ENCODE data around the gene TUFT1. TPM values are rescaled to one million over a fixed set of nuclear protein-coding genes. Genes with fewer than 3 reads are reported as not detected.

Gene TUFT1
- total RNA-seq, 1 experiment from 2014 or later: 7.9 TPM

DNA sequence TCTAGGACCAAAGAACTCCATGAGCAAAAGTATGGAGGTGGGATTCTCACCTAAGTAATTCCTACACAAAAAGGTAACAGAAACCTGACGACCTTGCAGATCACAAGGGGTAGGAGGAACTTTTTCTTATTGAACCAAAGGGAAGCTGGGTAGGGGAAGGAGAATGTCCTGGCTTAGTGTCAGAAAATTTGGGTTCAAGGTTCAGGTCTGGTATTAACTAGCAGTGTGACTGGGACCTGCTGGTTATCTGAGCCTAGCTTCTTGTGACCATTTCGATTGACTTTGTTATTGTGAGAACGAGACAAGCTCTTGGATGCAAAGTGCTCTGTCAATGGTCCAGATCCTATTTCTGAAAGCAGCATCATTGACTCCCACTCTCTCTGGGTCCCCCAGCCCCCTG lies 66.7 kb downstream of the TUFT1 start:
- no peak for DNase-seq (ENCODE audit: low spot score)
- ChIA-PET POLR2A (no interaction called here), CTCF (interaction anchor here (1.4 kb wide), 1 partner anchor 13 kb away, joined by 3 read pairs; no protein-coding TSS in a partner anchor)
- Mint-ChIP-seq H3K36me3 (no peaks in the 10 kb centered on the region), H3K4me3 (no peak overlapping the region), H3K4me1 (peaks cover 7% of the 10 kb centered on the region; the same call in 1 of the 2 replicates), H3K27me3 (ENCODE audit: low read depth) (peaks cover 8% of the 10 kb centered on the region), H3K9me3 (no peaks in the 10 kb centered on the region), H3K27ac (no peak overlapping the region)
- ATAC-seq: no peak
- TF ChIP-seq KAT7 (CRISPR knock-in tag; IDR thresholded peaks at IDR 0.05; ENCODE audit: borderline replicate concordance) (no peak), GTF2I (CRISPR knock-in tag; conservative IDR thresholded peaks at IDR 0.05) (no peak), ESRRA (CRISPR knock-in tag; IDR thresholded peaks at IDR 0.05; ENCODE audit: borderline replicate concordance) (no peak), ELF4 (CRISPR knock-in tag; IDR thresholded peaks at IDR 0.05; ENCODE audit: low read depth) (no peak)
- TF ChIP-seq, protein P1, sequence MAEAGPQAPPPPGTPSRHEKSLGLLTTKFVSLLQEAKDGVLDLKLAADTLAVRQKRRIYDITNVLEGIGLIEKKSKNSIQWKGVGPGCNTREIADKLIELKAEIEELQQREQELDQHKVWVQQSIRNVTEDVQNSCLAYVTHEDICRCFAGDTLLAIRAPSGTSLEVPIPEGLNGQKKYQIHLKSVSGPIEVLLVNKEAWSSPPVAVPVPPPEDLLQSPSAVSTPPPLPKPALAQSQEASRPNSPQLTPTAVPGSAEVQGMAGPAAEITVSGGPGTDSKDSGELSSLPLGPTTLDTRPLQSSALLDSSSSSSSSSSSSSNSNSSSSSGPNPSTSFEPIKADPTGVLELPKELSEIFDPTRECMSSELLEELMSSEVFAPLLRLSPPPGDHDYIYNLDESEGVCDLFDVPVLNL (CRISPR knock-in tag; IDR thresholded peaks at IDR 0.05; ENCODE audit: borderline replicate concordance, low read depth): no peak
- TF ChIP-seq, protein P2, sequence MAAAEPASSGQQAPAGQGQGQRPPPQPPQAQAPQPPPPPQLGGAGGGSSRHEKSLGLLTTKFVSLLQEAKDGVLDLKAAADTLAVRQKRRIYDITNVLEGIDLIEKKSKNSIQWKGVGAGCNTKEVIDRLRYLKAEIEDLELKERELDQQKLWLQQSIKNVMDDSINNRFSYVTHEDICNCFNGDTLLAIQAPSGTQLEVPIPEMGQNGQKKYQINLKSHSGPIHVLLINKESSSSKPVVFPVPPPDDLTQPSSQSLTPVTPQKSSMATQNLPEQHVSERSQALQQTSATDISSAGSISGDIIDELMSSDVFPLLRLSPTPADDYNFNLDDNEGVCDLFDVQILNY (CRISPR knock-in tag; IDR thresholded peaks at IDR 0.05): no peak
- TF ChIP-seq, protein P3, sequence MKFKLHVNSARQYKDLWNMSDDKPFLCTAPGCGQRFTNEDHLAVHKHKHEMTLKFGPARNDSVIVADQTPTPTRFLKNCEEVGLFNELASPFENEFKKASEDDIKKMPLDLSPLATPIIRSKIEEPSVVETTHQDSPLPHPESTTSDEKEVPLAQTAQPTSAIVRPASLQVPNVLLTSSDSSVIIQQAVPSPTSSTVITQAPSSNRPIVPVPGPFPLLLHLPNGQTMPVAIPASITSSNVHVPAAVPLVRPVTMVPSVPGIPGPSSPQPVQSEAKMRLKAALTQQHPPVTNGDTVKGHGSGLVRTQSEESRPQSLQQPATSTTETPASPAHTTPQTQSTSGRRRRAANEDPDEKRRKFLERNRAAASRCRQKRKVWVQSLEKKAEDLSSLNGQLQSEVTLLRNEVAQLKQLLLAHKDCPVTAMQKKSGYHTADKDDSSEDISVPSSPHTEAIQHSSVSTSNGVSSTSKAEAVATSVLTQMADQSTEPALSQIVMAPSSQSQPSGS (CRISPR knock-in tag; IDR thresholded peaks at IDR 0.05; ENCODE audit: borderline replicate concordance, low read depth): no peak
- TF ChIP-seq, protein P4, sequence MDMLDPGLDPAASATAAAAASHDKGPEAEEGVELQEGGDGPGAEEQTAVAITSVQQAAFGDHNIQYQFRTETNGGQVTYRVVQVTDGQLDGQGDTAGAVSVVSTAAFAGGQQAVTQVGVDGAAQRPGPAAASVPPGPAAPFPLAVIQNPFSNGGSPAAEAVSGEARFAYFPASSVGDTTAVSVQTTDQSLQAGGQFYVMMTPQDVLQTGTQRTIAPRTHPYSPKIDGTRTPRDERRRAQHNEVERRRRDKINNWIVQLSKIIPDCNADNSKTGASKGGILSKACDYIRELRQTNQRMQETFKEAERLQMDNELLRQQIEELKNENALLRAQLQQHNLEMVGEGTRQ (CRISPR knock-in tag; IDR thresholded peaks at IDR 0.05): no peak
- TF ChIP-seq, protein P5, sequence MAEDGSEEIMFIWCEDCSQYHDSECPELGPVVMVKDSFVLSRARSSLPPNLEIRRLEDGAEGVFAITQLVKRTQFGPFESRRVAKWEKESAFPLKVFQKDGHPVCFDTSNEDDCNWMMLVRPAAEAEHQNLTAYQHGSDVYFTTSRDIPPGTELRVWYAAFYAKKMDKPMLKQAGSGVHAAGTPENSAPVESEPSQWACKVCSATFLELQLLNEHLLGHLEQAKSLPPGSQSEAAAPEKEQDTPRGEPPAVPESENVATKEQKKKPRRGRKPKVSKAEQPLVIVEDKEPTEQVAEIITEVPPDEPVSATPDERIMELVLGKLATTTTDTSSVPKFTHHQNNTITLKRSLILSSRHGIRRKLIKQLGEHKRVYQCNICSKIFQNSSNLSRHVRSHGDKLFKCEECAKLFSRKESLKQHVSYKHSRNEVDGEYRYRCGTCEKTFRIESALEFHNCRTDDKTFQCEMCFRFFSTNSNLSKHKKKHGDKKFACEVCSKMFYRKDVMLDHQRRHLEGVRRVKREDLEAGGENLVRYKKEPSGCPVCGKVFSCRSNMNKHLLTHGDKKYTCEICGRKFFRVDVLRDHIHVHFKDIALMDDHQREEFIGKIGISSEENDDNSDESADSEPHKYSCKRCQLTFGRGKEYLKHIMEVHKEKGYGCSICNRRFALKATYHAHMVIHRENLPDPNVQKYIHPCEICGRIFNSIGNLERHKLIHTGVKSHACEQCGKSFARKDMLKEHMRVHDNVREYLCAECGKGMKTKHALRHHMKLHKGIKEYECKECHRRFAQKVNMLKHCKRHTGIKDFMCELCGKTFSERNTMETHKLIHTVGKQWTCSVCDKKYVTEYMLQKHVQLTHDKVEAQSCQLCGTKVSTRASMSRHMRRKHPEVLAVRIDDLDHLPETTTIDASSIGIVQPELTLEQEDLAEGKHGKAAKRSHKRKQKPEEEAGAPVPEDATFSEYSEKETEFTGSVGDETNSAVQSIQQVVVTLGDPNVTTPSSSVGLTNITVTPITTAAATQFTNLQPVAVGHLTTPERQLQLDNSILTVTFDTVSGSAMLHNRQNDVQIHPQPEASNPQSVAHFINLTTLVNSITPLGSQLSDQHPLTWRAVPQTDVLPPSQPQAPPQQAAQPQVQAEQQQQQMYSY (CRISPR knock-in tag; IDR thresholded peaks at IDR 0.05): no peak

DNA sequence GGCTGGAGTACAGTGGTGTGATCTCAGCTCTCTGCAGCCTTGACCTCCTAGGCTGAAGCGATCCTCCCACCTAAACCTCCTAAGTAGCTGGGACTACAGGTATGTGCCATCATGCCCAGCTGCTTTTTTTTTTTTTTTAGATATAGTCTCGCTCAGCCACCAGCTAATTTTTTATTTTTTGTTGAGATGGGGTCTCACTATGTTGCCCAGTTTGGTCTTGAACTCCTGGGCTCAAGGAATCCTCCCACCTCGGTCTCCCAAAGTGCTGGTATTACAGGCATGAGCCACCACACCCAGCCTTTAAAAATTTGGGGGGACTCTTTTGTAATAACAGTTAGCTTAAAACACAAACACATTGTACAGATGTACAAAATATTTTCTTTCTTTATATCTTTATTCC lies 70.0 kb downstream of the TUFT1 start:
- Mint-ChIP-seq H3K9me3 (no peaks in the 10 kb centered on the region), H3K36me3 (no peaks in the 10 kb centered on the region), H3K4me1 (peaks cover 17% of the 10 kb centered on the region), H3K27ac (no peak overlapping the region), H3K4me3 (no peak overlapping the region), H3K27me3 (ENCODE audit: low read depth) (peaks cover 8% of the 10 kb centered on the region)
- TF ChIP-seq, protein P6, sequence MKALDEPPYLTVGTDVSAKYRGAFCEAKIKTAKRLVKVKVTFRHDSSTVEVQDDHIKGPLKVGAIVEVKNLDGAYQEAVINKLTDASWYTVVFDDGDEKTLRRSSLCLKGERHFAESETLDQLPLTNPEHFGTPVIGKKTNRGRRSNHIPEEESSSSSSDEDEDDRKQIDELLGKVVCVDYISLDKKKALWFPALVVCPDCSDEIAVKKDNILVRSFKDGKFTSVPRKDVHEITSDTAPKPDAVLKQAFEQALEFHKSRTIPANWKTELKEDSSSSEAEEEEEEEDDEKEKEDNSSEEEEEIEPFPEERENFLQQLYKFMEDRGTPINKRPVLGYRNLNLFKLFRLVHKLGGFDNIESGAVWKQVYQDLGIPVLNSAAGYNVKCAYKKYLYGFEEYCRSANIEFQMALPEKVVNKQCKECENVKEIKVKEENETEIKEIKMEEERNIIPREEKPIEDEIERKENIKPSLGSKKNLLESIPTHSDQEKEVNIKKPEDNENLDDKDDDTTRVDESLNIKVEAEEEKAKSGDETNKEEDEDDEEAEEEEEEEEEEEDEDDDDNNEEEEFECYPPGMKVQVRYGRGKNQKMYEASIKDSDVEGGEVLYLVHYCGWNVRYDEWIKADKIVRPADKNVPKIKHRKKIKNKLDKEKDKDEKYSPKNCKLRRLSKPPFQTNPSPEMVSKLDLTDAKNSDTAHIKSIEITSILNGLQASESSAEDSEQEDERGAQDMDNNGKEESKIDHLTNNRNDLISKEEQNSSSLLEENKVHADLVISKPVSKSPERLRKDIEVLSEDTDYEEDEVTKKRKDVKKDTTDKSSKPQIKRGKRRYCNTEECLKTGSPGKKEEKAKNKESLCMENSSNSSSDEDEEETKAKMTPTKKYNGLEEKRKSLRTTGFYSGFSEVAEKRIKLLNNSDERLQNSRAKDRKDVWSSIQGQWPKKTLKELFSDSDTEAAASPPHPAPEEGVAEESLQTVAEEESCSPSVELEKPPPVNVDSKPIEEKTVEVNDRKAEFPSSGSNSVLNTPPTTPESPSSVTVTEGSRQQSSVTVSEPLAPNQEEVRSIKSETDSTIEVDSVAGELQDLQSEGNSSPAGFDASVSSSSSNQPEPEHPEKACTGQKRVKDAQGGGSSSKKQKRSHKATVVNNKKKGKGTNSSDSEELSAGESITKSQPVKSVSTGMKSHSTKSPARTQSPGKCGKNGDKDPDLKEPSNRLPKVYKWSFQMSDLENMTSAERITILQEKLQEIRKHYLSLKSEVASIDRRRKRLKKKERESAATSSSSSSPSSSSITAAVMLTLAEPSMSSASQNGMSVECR (CRISPR knock-in tag; IDR thresholded peaks at IDR 0.05; ENCODE audit: borderline replicate concordance): no peak
- TF ChIP-seq EMX1 (CRISPR knock-in tag; IDR thresholded peaks at IDR 0.05) (no peak), ETV6 (CRISPR knock-in tag; IDR thresholded peaks at IDR 0.05) (no peak)
- TF ChIP-seq, protein P7, sequence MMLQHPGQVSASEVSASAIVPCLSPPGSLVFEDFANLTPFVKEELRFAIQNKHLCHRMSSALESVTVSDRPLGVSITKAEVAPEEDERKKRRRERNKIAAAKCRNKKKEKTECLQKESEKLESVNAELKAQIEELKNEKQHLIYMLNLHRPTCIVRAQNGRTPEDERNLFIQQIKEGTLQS (CRISPR knock-in tag; conservative IDR thresholded peaks at IDR 0.05): no peak
- TF ChIP-seq, protein P8, sequence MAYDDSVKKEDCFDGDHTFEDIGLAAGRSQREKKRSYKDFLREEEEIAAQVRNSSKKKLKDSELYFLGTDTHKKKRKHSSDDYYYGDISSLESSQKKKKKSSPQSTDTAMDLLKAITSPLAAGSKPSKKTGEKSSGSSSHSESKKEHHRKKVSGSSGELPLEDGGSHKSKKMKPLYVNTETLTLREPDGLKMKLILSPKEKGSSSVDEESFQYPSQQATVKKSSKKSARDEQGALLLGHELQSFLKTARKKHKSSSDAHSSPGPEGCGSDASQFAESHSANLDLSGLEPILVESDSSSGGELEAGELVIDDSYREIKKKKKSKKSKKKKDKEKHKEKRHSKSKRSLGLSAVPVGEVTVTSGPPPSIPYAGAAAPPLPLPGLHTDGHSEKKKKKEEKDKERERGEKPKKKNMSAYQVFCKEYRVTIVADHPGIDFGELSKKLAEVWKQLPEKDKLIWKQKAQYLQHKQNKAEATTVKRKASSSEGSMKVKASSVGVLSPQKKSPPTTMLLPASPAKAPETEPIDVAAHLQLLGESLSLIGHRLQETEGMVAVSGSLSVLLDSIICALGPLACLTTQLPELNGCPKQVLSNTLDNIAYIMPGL (CRISPR knock-in tag; IDR thresholded peaks at IDR 0.05): no peak
- POLR2A ChIA-PET: no interaction called here
- CTCF ChIA-PET: interaction anchor here (0.9 kb wide), 2 partner anchors 16 to 227 kb away, joined by 3 read pairs; no protein-coding TSS in a partner anchor
- ATAC-seq (no peak), DNase-seq (ENCODE audit: low spot score) (no peak)

Data from WTC11 (cell line).